ENCODE results near the gene CLNK.

- TF ChIP-seq, protein P1, sequence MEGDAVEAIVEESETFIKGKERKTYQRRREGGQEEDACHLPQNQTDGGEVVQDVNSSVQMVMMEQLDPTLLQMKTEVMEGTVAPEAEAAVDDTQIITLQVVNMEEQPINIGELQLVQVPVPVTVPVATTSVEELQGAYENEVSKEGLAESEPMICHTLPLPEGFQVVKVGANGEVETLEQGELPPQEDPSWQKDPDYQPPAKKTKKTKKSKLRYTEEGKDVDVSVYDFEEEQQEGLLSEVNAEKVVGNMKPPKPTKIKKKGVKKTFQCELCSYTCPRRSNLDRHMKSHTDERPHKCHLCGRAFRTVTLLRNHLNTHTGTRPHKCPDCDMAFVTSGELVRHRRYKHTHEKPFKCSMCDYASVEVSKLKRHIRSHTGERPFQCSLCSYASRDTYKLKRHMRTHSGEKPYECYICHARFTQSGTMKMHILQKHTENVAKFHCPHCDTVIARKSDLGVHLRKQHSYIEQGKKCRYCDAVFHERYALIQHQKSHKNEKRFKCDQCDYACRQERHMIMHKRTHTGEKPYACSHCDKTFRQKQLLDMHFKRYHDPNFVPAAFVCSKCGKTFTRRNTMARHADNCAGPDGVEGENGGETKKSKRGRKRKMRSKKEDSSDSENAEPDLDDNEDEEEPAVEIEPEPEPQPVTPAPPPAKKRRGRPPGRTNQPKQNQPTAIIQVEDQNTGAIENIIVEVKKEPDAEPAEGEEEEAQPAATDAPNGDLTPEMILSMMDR (IDR thresholded peaks at IDR 0.05) = no peak
- no peak for TF ChIP-seq EZH2 (IDR thresholded peaks at IDR 0.05; ENCODE audit: borderline replicate concordance, insufficient read depth, low read depth, low read length, poor library complexity, severe bottlenecking)
Measured at GRCh38 chr4:10688846-10689245, 4.3 kb upstream of the CLNK start.

Data from B cell (primary cell).